ENCODE measurements around the gene DNAJC1.
"Not testable (repeated sequence)": the region's sequence is repeated elsewhere in the genome, so short reads cannot be mapped to it uniquely, and the experiment has no call there.

The DNAJC1 gene

DNA sequence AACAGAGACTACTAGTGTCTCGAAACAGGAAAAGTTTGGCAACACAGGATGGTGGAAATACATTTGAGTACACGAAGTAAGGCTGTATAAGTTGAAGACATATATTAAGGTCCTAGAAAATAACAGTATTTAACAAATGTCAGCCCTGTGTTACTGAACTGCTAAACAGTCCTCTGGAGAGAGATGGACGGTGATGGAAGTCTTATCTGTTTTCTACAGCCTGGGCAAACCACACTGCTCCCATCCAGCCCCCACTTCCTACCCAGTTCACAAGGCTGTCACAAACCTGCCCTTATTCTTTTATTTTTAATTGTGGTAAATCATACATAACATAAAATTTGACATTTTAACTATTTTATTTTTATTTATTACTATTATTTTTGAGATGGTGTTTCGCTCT lies 179.1 kb downstream of the DNAJC1 start:
- DNase-seq: no peak

DNA sequence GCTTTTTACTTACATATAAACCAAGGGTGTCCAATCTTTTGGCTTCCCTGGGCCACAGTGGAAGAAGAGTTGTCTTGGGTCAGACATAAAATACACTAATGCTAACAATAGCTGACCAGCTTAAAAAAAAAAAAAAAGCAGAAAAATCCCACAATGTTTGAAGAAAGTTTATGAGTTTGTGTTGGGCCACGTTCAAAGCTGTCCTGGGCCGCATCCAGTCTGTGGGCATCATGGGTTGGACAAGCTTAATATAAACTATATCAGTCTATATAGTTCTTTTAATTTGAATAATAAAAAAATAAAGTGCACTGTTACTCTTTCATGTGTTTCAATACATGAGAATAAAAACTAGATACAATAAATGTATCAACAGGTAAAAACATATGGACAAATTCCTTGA lies 179.9 kb downstream of the DNAJC1 start:
- DNase-seq: no peak

GRCh38 chr10:21822273-21822672 lies 181.3 kb downstream of the DNAJC1 start:
- not testable (repeated sequence) for DNase-seq

- no peak for DNase-seq
Observed at GRCh38 chr10:21820952-21821351, 182.6 kb downstream of the DNAJC1 start.

DNA sequence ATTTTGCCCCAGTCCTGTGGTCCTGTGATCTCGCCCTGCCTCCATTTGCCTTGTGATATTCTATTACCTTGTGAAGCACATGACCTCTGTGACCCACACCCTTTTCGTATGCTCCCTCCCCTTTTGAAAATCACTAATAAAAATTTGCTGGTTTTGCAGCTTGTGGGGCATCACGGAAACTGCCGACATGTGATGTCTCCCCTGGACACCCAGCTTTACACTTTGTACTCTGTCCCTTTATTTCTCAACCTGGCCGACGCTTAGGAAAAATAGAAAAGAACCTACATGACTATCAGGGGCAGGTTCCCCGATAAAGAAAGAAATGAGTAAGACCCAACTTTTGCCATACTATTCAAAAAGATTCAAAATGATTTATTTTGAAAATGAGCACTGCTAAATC lies 185.1 kb downstream of the DNAJC1 start:
- DNase-seq: not testable (repeated sequence)

- no peak for DNase-seq
Observed at GRCh38 chr10:21814866-21815265, 188.7 kb downstream of the DNAJC1 start.

GRCh38 chr10:21813946-21814345 lies 189.6 kb downstream of the DNAJC1 start:
- no peak for DNase-seq

- no peak for DNase-seq
Observed at GRCh38 chr10:21811245-21811585, 192.3 kb downstream of the DNAJC1 start.

- no peak for DNase-seq
Observed at GRCh38 chr10:21810582-21811244, 192.8 kb downstream of the DNAJC1 start.

DNA sequence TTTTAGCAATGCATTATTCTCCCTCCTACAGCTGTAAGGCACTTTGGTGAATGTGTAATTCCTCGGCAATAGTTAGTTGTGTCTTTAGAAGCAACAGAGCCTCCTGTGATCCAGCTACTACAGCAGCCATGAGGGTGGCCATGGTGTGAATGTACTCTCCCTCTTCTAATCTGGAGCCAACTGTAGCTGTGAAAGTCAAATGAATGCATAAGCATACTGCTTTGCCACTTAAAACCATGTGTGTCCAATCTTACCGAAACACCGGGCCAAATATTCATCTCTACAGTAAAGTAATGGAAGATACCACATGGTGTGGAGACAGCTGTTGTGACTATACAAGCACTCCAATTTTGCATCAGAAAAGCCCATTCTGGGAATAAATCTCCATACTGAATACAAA lies 195.0 kb downstream of the DNAJC1 start:
- no peak for DNase-seq

- DNase-seq: no peak
Observed at GRCh38 chr10:21807180-21807579, 196.3 kb downstream of the DNAJC1 start.

DNA sequence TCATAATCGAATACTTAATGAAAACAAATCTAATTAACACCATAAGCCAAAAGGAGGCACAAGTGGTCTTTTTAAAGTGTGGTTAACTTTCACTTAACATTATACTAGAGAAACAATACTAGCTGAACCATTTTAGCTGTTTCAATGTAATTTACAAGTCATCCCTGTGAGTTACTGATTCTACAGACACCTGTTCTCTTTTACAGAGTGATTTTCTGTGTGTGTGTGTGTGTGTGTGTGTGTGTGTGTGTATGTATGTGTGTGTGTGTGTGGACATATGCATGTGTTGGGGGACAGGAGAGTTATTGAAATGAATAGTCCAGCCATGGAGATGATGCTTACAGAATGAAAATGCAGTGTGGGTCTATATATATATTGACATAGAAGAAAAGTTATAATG lies 200.2 kb downstream of the DNAJC1 start:
- no peak for DNase-seq

DNA sequence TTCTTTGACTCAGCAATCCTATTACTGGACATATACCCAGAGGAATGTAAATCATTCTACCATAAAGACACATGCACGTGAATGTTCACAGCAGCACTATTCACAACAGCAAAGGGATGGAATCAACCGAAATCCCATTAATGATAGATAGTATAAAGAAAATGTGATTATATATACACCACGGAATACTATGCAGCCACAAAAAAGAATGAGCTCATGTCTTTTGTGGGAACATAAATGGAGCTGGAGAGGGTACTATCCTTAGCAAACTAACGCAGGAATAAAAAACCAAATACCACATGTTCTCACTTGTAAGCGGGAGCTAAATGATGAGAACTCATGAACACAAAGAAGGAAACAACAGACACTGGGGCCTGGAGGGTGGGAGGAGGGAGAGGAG lies 201.9 kb downstream of the DNAJC1 start:
- no peak for DNase-seq

DNA sequence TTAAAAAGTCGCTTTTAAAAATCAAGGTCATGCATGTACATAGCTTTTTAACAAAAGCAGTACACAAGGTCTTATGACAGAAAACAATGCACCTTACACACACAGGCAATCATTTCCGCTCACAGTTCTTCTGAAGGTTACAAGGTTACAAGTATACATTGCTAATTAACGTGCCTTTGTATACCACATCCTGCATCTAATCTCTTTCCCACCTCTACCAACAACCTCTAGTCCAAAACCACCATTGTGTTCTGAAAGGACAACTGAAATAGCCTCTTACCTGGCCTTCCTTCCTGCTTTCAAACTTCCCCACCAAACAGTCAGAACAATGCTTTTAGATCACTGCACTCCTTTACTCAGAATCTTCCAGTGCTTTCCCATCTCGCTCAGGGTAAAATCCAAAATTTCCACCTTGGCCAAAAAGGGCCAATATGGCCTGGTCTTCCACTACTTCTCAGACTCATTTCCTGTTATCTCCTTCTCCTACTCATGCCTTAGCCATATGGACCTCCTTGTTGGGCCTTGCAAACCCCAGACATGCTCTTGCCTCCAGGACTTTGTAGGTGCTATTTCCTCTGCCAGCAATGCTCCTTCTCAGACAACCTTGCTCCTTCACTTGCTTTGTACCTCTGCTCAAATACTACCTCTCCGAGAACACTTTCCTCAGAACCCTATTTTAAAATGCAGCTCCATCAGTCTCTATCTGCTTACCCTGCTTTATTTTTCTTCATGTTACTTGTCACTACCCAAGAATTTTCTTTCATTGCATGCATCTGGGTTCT lies 205.4 kb downstream of the DNAJC1 start:
- DNase-seq: no peak

DNA sequence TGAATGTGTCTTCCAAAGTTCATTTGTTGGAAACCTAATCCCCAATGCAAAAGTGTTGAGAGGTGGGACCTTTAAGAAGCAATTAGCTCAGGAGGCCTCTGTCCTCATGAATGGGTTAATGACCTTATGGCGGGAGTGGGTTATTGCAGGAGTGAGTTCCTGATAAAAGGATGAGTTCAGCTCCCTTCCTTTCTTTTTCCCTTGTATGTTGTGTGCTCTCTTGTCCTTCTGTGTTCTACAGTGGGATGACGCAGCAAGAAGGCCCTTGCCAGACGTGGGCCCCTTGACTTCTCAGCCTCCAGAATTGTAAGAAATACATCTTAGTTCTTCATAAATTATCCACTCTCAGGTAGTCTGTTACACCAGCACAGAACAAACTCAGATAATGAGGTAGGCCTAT lies 206.0 kb downstream of the DNAJC1 start:
- no peak for DNase-seq

DNA sequence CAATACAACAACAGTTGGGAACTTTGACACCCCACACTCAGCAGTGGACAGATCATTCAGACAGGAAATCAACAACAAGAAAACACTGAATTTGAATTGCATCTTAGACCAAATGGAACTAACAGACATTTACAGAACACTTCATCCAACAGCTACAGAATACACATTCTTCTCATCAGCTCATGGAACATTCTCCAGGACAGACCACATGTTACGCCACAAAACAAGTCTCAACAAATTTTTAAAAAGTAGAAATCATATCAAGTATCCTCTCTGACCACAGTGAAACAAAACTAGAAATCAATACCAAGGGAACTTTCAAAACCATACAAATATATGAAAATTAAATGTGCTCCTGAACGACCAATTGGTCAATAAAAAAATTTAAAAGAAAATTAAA lies 212.3 kb downstream of the DNAJC1 start:
- no peak for DNase-seq

DNA sequence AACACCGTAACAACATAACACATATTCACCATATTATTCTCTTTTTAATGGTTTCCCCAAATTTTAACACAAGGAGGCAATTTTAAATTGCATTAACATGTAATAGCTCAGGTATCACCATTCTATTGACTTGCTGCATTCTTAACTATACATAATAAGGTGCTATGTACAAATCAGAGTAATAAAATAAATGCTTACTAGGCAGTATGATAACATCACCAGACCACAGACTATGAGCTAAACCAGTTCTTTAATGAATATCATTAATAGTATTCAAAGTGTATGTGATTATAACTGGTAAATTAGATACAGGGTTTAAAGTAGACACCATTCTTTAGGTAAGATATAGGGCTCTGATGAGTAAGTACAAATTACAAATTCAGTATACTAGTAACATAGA lies 226.6 kb downstream of the DNAJC1 start:
- no peak for DNase-seq

DNA sequence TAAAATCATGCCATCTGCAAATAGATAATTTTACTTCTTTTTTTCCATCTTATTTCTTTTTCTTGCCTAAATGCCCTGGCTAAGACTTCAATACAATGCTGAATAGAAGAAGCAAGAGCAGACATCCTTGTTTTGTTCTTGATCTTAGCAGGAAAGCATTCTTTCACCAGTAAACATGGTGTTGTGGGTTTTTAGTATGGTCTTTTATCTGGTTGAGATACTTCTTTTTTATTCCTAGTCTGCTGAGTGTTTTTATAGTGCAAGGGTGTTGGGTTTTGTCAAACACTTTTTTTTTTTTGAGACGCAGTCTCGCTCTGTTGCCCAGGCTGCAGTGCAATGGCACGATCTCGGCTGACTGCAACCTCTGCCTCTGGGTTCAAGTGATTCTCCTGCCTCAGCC lies 232.3 kb downstream of the DNAJC1 start:
- DNase-seq: no peak

DNA sequence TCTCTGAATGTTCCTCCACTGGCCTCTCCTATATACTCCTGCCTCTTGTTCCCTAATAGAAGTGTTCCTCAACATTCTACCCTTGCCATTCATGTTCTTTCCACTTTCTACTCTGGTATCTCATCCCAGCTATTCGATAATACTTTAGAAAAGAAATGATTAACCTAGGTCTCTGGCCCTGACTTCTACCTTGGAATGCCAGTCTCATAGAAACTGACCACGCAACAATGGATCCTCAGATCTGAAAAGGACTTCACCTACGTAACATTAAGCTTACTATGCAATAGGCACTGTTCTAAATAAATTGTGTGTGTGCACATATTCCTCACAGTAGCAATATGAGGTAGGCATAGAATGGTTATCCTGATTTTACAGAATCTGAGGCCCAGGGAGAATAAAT lies 234.5 kb downstream of the DNAJC1 start:
- no peak for DNase-seq

DNA sequence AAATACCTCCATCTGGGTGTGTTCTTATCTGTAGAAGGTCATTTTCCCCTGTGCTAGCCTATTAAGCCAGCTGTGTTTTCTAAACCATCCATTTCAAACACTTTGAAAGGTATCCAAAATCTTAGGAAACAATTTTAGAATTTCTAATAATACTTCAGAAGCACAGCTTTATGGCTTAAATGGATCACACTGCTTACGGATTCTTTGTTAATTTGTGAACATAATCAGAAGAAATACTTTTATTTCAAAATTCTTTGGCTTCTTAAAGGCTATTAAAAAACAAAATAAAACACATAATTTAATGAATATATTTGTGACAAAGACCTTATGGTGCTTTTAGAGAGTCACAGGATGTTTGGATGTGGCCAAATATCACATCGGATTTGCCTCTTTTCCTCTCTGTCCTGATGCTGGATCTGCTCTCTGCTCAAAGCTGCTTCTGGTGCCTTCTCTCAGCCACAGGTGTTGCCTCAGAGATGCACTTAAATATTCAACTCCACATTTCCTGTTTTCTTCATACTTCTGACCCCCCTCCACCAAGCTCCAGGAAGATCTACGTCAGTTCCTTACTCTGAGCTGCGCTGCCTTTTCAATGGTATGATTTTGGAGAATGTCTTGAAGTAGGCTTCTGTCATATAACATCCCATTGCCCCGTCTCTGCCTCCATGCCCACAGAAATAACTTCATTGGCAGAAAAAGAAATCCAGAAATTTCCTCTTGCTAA lies 238.9 kb downstream of the DNAJC1 start:
- no peak for DNase-seq

GRCh38 chr10:21760332-21760731 lies 243.2 kb downstream of the DNAJC1 start:
- no peak for DNase-seq

GRCh38 chr10:21759232-21759631 lies 244.3 kb downstream of the DNAJC1 start:
- no peak for DNase-seq

GRCh38 chr10:21758696-21759095 lies 244.8 kb downstream of the DNAJC1 start:
- no peak for DNase-seq

GRCh38 chr10:21758239-21758638 lies 245.3 kb downstream of the DNAJC1 start:
- DNase-seq: no peak
